WERI-Rb-1 (cell line): ENCODE data around the gene PTPRCAP.

ENCODE experiments used
- DNase-seq: peaks from one replicate; pipeline ENCODE4 v3.0.0-alpha.2; 2020
- H3K27ac ChIP-seq: fragments of 250-450 bp; sonication (Bioruptor Pico); 2 replicates; pipeline ENCODE4 v1.5.1; 2020; ENCODE audit warnings: mild to moderate bottlenecking, moderate library complexity
- H3K27me3 ChIP-seq: fragments of 250-450 bp; sonication (Bioruptor Pico); 2 replicates; pipeline ENCODE4 v1.5.1; 2021; ENCODE audit warnings: mild to moderate bottlenecking, low read depth, moderate library complexity; ENCODE audit not compliant: insufficient read depth, severe bottlenecking
- H3K36me3 ChIP-seq: fragments of 250-450 bp; sonication (Bioruptor Pico); 2 replicates; pipeline ENCODE4 v1.5.1; 2020; ENCODE audit warnings: mild to moderate bottlenecking, moderate library complexity
- H3K4me3 ChIP-seq: 2 replicates; pipeline ENCODE4 v1.5.1; 2011; ENCODE audit warnings: low read depth, mild to moderate bottlenecking, control low read depth, low read length
- H3K9me3 ChIP-seq: fragments of 250-450 bp; sonication (Bioruptor Pico); 2 replicates; pipeline ENCODE4 v1.5.1; 2021; ENCODE audit warnings: mild to moderate bottlenecking, moderate library complexity; ENCODE audit not compliant: severe bottlenecking
- CTCF ChIP-seq: IDR thresholded peaks from 2 replicates; pipeline ENCODE4 v1.5.1; 2011; ENCODE audit warnings: low read depth, mild to moderate bottlenecking, control low read depth, inconsistent platforms, low read length

PTPRCAP gene

DNA sequence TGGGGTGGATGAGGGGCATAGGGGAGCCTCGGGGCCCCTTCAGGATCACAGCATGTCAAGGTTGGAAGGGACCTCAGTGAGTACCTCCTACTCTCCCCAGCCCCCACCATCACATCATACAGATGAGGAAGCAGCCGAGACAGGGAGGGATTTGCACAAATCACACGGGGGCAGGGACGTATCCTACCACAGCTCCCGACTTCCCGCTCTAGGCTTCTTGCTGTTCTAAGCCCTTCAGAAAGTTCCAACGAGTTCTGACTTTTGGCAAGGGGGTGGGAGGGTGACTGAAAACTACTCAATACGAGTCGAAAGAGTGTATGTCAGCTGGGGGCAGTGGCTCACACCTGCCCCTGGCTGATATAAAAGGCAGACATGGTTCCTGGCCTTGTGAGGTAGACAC, 50.4 kb downstream of the PTPRCAP start:
- Histone ChIP-seq H3K4me3 (peak overlapping the region; percentile 0; the same call in 1 of the 2 replicates), H3K9me3 (no peaks in the 10 kb centered on the region), H3K27ac (peak overlapping the region; percentile 88), H3K27me3 (no peaks in the 10 kb centered on the region), H3K36me3 (no peaks in the 10 kb centered on the region)
- no peak for TF ChIP-seq CTCF
- DNase-seq, result peak; percentile 65
